CD8-positive, alpha-beta memory T cell (primary cell): ENCODE results near the gene DCLK3. TPM values are rescaled to one million over a fixed set of nuclear protein-coding genes. Genes with fewer than 3 reads are reported as not detected.

Source experiments
- CTCF ChIA-PET: fragments of 350-600 bp; sonication (Branson Sonifier 250); formaldehyde crosslinking; loops from one replicate; lab custom pipeline; 2021; ENCODE audit warnings: antibody characterized with exemption; lab: Charles Lee
- POLR2A ChIA-PET: fragments of 350-600 bp; sonication (Branson Sonifier 250); formaldehyde crosslinking; loops from one replicate; lab custom pipeline; 2021; ENCODE audit warnings: antibody characterized with exemption; lab: Charles Lee
- DNase-seq, 5 donors: peaks; one replicate each; pipeline versions ENCODE4 v3.0.0 to v3.0.0-alpha.2; 2020 to 2022; ENCODE audit warnings: mixed read lengths in 1 of 5
- H3K27ac ChIP-seq: one replicate; pipeline ENCODE4 v1.7.0; 2013; ENCODE audit warnings: low read depth, mild to moderate bottlenecking, low read length, moderate library complexity
- H3K27me3 ChIP-seq: 2 replicates; pipeline ENCODE4 v1.7.0; 2013; ENCODE audit warnings: low read length, mild to moderate bottlenecking; ENCODE audit not compliant: insufficient read depth, poor library complexity, severe bottlenecking
- H3K36me3 ChIP-seq: 2 replicates; pipeline ENCODE4 v1.7.0; 2013; ENCODE audit warnings: mild to moderate bottlenecking, low read length, moderate library complexity; ENCODE audit not compliant: insufficient read depth
- H3K4me1 ChIP-seq: 2 replicates; pipeline ENCODE4 v1.7.0; 2013; ENCODE audit warnings: mild to moderate bottlenecking, low read length, moderate library complexity; ENCODE audit not compliant: insufficient read depth
- H3K4me3 ChIP-seq: 2 replicates; pipeline ENCODE4 v1.7.0; 2013; ENCODE audit warnings: mild to moderate bottlenecking, low read length
- H3K9me3 ChIP-seq: 2 replicates; pipeline ENCODE4 v1.7.0; 2013; ENCODE audit warnings: mild to moderate bottlenecking, low read length
- H3K27ac Mint-ChIP-seq, 8 donors: one replicate each; pipeline ENCODE4 v1.8.0; 2020 to 2021; ENCODE audit warnings: mixed read lengths in 8 of 8, mild to moderate bottlenecking in 6 of 8, inconsistent platforms in 3 of 8, moderate library complexity in 3 of 8
- H3K27me3 Mint-ChIP-seq, 2 donors: one replicate each; pipeline ENCODE4 v1.8.0; 2020 to 2021; ENCODE audit warnings: mixed read lengths in 2 of 2, mild to moderate bottlenecking in 1 of 2, moderate library complexity in 1 of 2
- H3K36me3 Mint-ChIP-seq, 3 donors: one replicate each; pipeline ENCODE4 v1.8.0; 2020 to 2021; ENCODE audit warnings: mixed read lengths in 3 of 3, inconsistent platforms in 1 of 3, mild to moderate bottlenecking in 1 of 3
- H3K4me1 Mint-ChIP-seq, 3 donors: one replicate each; pipeline ENCODE4 v1.8.0; 2020 to 2021; ENCODE audit warnings: mixed read lengths in 3 of 3, inconsistent platforms in 1 of 3, mild to moderate bottlenecking in 1 of 3
- H3K4me3 Mint-ChIP-seq, 7 donors: one replicate each; pipeline ENCODE4 v1.8.0; 2020 to 2021; ENCODE audit warnings: mixed read lengths in 7 of 7, mild to moderate bottlenecking in 6 of 7, moderate library complexity in 4 of 7, inconsistent platforms in 2 of 7
- H3K9me3 Mint-ChIP-seq, 5 donors: one replicate each; pipeline ENCODE4 v1.8.0; 2020 to 2022; ENCODE audit warnings: mixed read lengths in 5 of 5, mild to moderate bottlenecking in 3 of 5, moderate library complexity in 2 of 5, inconsistent platforms in 1 of 5
- polyA plus RNA-seq: library from polyadenylated mRNA; unstranded; fragments of 300-500 nt; fragmentation: Illumina TruSeq; gene quantifications from one replicate; pipeline ENCODE4 v1.2.3, GENCODE V29; 2021
- total RNA-seq, 2 experiments: library from RNA; stranded (reverse); gene quantifications; one replicate each; pipeline ENCODE4 v1.2.3, GENCODE V29; 2021

DCLK3 gene
- total and polyA plus RNA-seq, 3 experiments from 2014 or later, result not detected

DNA sequence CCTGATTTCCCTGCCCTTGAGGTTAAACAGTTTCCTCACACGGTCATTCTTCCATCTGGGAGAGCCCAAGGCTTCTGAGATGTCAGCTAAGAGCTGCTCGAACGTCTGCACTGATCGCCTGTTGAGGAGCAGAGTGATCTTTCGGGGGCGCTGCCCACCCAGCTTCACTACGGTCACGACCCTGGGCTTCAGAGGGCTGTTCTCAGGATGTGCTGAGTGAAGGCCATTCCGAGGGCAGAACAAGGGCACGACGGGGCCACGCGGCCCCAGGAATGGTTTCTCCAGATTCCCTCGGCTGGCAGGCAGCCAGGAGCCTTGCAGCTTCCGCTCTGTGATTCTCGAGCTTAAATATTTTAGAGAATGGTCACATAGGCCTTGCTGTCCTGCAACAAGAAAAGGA is 25.7 kb downstream of the DCLK3 start:
- H3K4me3 Mint-ChIP-seq, result no peak overlapping the region
- no peak for DNase-seq
- no peaks in the 10 kb centered on the region for H3K36me3 Mint-ChIP-seq
- H3K36me3 ChIP-seq, result no peaks in the 10 kb centered on the region
- no peaks in the 10 kb centered on the region for H3K9me3 ChIP-seq
- no peak overlapping the region for H3K27ac Mint-ChIP-seq
- H3K4me1 ChIP-seq, result no peaks in the 10 kb centered on the region
- no peaks in the 10 kb centered on the region for H3K4me1 Mint-ChIP-seq
- H3K27me3 Mint-ChIP-seq, result peaks cover 3 to 9% of the 10 kb centered on the region in 2 donors
- POLR2A ChIA-PET, result no interaction called here
- H3K4me3 ChIP-seq, result no peak overlapping the region
- CTCF ChIA-PET, result no interaction called here
- H3K27me3 ChIP-seq, result no peaks in the 10 kb centered on the region
- no peaks in the 10 kb centered on the region for H3K9me3 Mint-ChIP-seq
- H3K27ac ChIP-seq, result no peak overlapping the region

DNA sequence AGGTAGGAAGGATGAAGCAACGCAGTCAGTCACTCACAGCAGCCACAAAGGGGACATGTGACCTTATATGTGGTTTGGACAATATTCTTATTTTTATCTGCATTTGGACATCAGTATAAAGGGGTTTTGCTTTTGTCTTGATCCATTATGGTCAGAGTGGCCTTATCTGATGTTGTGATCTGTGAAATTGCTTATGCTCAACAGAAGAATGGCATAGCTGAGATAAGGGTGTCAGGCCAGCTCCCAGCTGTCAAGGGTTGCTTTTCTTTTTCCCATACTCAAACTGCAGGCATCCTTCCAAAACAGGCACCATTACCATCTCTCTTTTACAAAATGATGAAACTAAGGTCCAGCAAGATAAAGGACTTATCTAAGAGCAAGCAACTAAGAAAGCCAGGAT is 28.1 kb downstream of the DCLK3 start:
- no peaks in the 10 kb centered on the region for H3K4me1 ChIP-seq
- POLR2A ChIA-PET, result no interaction called here
- Mint-ChIP-seq H3K27me3 (peaks cover 3 to 5% of the 10 kb centered on the region in 2 donors), H3K9me3 (no peaks in the 10 kb centered on the region), H3K36me3 (no peaks in the 10 kb centered on the region), H3K27ac (no peak overlapping the region), H3K4me3 (no peak overlapping the region), H3K4me1 (no peaks in the 10 kb centered on the region)
- H3K9me3 ChIP-seq, result no peaks in the 10 kb centered on the region
- H3K27ac ChIP-seq, result no peak overlapping the region
- DNase-seq, result no peak
- CTCF ChIA-PET, result no interaction called here
- no peaks in the 10 kb centered on the region for H3K27me3 ChIP-seq
- H3K4me3 ChIP-seq, result no peak overlapping the region
- H3K36me3 ChIP-seq, result no peaks in the 10 kb centered on the region

DNA sequence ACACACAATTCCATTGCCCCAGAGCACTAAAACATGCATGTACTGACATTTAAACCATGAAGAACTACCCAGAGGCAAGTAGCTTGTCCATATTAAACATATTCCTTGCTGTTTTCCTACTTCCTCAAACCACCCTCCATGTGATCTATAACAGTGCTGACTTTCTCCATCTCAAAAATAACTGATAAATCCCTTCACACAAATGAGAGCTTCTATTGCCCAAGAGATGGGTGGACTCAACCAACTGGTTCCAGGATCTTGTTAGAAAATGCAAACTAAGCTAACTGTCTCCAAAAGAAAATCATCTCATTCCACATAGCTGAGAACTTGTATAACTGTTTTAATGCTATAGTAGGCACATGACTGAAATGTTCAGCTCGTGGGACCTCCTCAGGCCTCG is 29.6 kb downstream of the DCLK3 start:
- H3K4me3 ChIP-seq, result no peak overlapping the region
- H3K4me1 ChIP-seq, result no peaks in the 10 kb centered on the region
- ChIA-PET POLR2A (no interaction called here), CTCF (interaction anchor here (2.5 kb wide), 1 partner anchor 224 kb away, joined by 8 read pairs; no protein-coding TSS in a partner anchor)
- no peak overlapping the region for H3K27ac ChIP-seq
- Mint-ChIP-seq H3K27me3 (peaks cover 3% of the 10 kb centered on the region in 2 donors), H3K9me3 (no peaks in the 10 kb centered on the region), H3K36me3 (no peaks in the 10 kb centered on the region), H3K4me1 (no peaks in the 10 kb centered on the region), H3K27ac (no peak overlapping the region), H3K4me3 (no peak overlapping the region)
- no peaks in the 10 kb centered on the region for H3K9me3 ChIP-seq
- H3K27me3 ChIP-seq, result no peaks in the 10 kb centered on the region
- no peaks in the 10 kb centered on the region for H3K36me3 ChIP-seq
- DNase-seq, result no peak

DNA sequence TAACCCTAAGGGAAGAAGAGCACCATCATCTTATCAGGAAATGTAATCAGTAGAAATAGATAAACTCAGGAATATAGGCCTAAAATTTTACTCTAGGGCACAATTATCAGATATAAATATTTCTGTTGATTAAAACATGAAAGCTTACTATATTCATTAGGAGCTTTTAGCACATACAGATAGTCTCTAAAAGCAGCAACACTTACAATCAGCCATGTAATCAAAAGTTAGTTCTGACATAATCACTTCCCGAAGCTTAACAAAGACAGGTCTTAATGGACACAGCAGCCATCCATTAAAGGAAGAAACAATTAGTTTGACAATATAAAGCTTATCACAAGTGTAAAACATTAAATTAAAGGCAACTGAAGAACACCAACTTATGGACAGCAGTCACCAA is 30.6 kb downstream of the DCLK3 start:
- H3K27me3 ChIP-seq, result no peaks in the 10 kb centered on the region
- no peaks in the 10 kb centered on the region for H3K4me1 Mint-ChIP-seq
- no peak overlapping the region for H3K4me3 Mint-ChIP-seq
- DNase-seq, result no peak
- no peaks in the 10 kb centered on the region for H3K4me1 ChIP-seq
- H3K9me3 ChIP-seq, result no peaks in the 10 kb centered on the region
- ChIA-PET POLR2A (no interaction called here), CTCF (interaction anchor here (1.7 to 2.5 kb wide), 2 partner anchors 222 to 225 kb away, joined by 3 to 8 read pairs; no protein-coding TSS in a partner anchor)
- H3K36me3 Mint-ChIP-seq, result no peaks in the 10 kb centered on the region
- no peaks in the 10 kb centered on the region for H3K36me3 ChIP-seq
- no peak overlapping the region for H3K27ac Mint-ChIP-seq
- peaks cover 3 to 10% of the 10 kb centered on the region in 2 donors for H3K27me3 Mint-ChIP-seq
- no peaks in the 10 kb centered on the region for H3K9me3 Mint-ChIP-seq
- no peak overlapping the region for H3K27ac ChIP-seq
- H3K4me3 ChIP-seq, result no peak overlapping the region

DNA sequence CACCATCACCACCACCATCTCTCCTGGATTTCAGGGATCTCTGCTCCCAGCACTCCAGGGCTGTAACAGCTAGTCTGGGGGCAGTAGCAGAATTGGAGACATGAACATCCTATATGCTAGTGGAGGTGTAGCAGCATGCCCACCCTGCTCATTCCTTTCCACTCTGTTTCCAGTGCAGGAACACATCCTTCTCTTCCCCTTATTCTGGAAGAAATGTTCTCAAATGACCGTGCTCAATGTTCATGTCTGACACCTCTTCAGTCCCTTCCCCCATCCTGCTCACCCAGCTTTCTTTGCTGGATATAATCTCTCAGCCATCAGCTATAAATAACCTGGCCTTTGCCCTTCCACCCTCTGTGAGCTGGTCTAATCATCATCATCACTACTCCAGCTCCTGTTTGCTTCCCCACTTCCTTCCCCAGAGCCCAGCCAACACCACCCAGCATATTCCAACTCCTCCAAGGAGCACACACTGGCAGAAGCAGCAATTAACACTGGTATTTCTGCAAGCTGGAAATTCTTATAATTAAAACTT is 31.1 kb downstream of the DCLK3 start:
- Histone ChIP-seq H3K27me3 (no peaks in the 10 kb centered on the region), H3K4me3 (no peak overlapping the region), H3K4me1 (no peaks in the 10 kb centered on the region), H3K27ac (no peak overlapping the region), H3K9me3 (no peaks in the 10 kb centered on the region), H3K36me3 (no peaks in the 10 kb centered on the region)
- Mint-ChIP-seq H3K9me3 (no peaks in the 10 kb centered on the region), H3K4me1 (no peaks in the 10 kb centered on the region), H3K27ac (no peak overlapping the region), H3K27me3 (peaks cover 3 to 11% of the 10 kb centered on the region in 2 donors), H3K36me3 (no peaks in the 10 kb centered on the region), H3K4me3 (no peak overlapping the region)
- ChIA-PET POLR2A (no interaction called here), CTCF (interaction anchor here (1.7 to 2.5 kb wide), 2 partner anchors 222 to 226 kb away, joined by 3 to 8 read pairs; no protein-coding TSS in a partner anchor)
- DNase-seq, result no peak

DNA sequence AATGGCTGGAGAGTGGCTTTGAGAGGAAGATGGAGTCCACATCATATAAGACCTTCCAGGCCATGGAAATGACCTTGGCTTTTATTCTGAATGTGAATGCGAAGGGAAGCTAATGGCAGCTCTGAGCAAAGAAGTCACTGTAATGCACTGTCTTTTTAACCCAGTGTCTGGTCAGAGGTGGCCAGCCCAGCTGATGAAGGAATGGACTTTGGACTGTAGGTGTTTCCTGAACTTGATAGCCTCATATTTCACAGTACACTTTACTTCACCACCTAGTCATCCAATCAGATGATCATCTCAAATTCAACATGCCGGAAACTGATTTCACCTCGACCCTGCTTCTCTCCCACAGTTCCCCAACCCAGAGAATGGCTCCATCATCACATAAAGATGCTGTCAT is 33.4 kb downstream of the DCLK3 start:
- ChIA-PET CTCF (interaction anchor here (0.9 to 1.4 kb wide), 2 partner anchors 137 to 213 kb away, joined by 3 read pairs; no protein-coding TSS in a partner anchor), POLR2A (interaction anchor here (0.5 kb wide), 1 partner anchor 20 kb away, joined by 3 read pairs; no protein-coding TSS in a partner anchor)
- DNase-seq, result no peak
- no peak overlapping the region for H3K4me3 ChIP-seq
- Mint-ChIP-seq H3K4me3 (no peak overlapping the region), H3K9me3 (no peaks in the 10 kb centered on the region), H3K27me3 (peaks cover 7 to 17% of the 10 kb centered on the region in 2 donors), H3K36me3 (no peaks in the 10 kb centered on the region), H3K4me1 (no peaks in the 10 kb centered on the region), H3K27ac (peak overlapping the region in 1 of 8 donors; percentile 4)
- H3K27ac ChIP-seq, result no peak overlapping the region
- H3K36me3 ChIP-seq, result no peaks in the 10 kb centered on the region
- no peaks in the 10 kb centered on the region for H3K27me3 ChIP-seq
- no peaks in the 10 kb centered on the region for H3K9me3 ChIP-seq
- no peaks in the 10 kb centered on the region for H3K4me1 ChIP-seq

DNA sequence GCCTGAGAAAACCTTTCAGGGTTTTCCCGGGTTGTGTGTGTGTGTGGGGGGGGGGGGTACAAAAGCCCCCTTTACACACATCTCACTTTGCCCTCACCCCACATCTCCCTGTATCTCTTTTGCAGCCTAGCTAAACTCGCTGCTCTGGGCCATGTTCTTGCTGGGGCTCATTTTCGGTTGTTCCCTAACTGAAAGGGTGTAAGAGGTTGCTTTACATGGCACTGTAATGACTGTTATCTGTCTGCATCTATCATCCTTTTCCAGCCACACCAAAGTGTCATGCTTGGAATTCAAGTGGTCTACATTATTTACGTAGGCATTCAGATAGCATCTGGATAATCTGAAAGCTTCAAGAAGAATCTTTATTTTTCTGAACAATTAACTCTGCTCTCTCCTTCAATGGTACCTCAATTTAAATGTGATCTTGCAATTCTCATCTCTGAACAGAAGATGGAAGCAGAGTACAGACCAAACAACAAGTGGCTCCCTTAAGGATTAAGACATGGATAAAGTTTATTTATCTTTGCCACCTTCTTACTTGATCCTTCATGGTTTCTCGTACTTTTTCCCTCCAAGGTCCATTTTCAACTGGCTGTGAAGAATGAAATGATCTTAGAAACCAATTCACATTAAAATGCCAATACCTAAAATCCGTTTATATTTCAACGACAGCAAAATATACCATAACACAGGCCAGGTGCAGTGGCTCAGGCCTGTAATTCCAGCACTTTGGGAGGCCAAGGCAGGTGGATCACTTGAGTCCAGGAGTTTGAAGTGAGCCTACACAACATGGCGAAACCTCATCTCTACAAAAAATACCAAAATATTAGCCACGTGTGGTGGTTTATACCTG is 34.9 kb downstream of the DCLK3 start:
- Mint-ChIP-seq H3K4me1 (no peaks in the 10 kb centered on the region), H3K36me3 (no peaks in the 10 kb centered on the region), H3K9me3 (peaks cover 0 to 2% (median 0%) of the 10 kb centered on the region in 5 donors), H3K27ac (no peak overlapping the region), H3K4me3 (no peak overlapping the region), H3K27me3 (peaks cover 7 to 21% of the 10 kb centered on the region in 2 donors)
- H3K4me1 ChIP-seq, result no peaks in the 10 kb centered on the region
- POLR2A ChIA-PET, result no interaction called here
- H3K27ac ChIP-seq, result no peak overlapping the region
- CTCF ChIA-PET, result interaction anchor here (0.7 kb wide), 1 partner anchor 11 kb away, joined by 3 read pairs; no protein-coding TSS in a partner anchor
- H3K4me3 ChIP-seq, result no peak overlapping the region
- H3K27me3 ChIP-seq, result no peaks in the 10 kb centered on the region
- no peaks in the 10 kb centered on the region for H3K36me3 ChIP-seq
- H3K9me3 ChIP-seq, result no peaks in the 10 kb centered on the region
- DNase-seq, result peak in 2 of 5 donors; percentile 14 to 15
